EH (cell line): ENCODE results near the gene EVI2A.
"Not testable (repeated sequence)": the region's sequence is repeated elsewhere in the genome, so short reads cannot be mapped to it uniquely, and the experiment has no call there.

Source experiments
- DNase-seq: peaks from one replicate; pipeline ENCODE4 v3.0.0-alpha.2; 2015; ENCODE audit warnings: low read depth

Gene EVI2A

DNA sequence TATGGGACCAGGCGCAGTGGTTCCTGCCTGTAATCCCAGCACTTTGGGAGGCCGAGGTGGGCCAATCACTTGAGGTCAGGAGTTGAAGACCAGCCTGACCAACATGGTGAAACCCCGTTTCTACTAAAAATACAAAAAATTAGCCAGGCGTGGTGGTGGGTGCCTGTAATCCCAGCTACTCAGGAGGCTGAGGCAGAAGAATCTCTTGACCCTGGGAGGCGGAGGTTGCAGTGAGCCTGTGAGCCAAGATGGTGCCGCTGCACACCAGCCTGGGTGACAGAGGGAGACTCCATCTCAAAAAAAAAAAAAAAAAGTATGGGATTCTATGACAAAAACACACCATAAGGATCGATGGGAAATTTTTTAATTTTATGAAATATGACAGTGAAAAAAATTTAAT, 9.2 kb downstream of the EVI2A start:
- DNase-seq = not testable (repeated sequence)

DNA sequence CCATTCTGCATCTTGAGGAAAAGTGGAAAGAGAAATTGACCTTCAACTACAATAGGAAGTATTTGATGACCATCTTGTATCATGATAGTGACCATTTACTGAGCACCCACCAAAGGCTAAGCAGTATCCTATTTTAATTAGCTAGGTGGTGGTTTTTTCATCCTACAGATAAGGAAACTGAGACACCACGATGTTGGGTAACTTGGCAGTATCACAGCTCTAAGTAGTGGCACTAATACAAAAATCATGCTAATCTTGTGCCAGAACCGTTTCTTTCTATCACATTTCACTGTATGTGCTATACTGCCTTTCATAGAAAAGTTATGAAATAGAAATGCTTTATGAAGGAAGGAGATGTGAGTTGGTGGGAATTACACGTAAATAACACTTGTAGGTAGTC, 9.9 kb downstream of the EVI2A start:
- DNase-seq = no peak

DNA sequence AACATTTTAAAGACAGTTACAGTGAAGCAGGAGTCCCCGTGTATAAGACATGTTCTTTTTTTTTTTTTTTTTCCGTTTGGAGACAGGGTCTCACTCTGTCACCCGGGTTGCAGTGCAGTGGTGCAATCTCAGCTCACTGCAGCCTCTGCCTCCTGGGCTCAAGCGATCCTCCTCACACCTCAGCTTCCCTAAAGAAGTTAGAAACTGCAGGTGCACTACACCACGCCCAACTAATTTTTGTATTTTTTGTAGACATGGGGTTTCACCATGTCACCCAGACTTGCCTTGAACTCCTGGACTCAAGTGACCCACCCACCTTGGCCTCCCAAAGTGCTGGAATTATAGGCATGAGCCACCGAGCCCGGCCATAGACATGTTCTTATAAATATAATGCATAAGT, 10.5 kb downstream of the EVI2A start:
- no peak for DNase-seq

DNA sequence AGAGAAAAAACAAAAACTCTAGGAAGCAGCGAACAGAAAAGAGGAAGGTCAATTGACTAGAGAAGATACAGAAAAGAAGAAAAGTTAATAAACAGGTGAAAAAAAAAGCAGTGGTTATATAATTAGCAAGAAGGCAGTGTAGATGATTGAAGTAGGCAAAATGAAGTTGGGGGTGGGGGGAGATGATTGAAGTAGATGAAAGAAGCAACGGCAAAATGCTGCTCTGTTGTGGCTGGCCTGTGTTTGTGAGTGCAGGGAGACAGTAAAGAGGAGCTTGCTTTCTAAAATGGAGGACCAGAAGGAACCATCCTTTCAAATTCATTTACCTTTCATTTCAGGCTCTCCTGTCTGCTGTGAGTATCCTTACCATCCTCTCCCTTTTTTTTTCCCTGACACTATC, 11.2 kb downstream of the EVI2A start:
- no peak for DNase-seq

DNA sequence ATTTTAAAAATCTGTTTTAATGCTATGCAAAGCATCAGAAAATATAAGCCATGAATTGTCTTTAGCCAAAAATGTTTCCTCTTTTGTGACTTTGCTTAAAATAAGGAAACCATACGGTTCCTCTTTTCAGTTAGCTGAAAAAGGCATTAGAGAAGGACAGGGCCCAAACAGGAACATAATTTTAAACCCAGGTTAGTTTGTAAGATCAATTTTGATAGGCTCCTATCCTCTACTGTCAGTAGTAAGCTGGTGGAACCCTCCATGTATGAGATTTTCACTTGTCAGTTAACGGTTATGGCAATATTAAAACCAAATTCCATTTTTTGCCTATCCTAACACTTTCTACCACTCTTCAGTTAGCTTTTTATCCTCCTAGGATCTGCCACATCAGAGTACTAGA, 11.9 kb downstream of the EVI2A start:
- DNase-seq = no peak

DNA sequence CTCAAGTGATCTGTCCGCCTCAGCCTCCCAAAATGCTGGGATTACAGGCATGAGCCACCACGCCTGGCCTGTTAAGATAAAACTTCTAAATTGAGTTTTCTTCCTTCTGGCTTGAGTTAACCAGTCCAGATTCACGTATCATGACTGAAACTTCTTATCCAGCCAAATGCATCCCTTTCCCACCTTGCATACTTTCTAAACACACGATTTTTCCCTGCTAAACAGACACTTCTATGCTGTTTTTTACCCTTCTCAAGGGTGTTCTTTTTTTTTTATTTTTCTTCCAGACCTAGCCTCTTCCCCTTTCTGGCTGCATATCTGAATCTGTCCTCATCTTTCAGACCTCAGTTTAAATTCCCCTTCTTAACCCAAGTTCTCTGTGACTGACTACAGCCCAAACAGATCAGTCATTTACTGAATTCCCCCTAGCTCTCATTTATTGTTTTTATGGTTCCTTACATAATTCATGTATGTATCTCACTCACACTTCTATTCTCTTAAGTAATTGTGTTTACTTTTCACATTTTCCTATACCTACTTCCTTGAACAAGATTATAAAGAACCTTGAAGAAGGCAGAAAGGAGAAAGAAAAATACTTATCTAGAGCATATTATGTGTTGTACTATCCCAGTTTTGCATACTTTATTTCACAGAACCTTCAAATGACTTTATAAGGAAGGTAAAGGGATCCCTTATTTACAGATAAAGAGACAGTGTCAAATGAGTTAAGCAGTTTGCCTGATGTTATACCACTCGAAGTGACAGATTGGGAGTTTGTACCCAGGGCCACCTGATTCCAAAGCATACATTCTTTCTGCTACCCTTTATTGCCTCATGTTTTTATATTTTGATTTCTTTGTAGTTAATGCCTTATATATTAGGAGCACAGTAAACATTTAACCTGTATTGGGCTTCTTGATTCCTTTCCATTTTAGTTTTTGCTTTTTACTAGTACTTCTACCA, 12.8 kb downstream of the EVI2A start:
- no peak for DNase-seq

DNA sequence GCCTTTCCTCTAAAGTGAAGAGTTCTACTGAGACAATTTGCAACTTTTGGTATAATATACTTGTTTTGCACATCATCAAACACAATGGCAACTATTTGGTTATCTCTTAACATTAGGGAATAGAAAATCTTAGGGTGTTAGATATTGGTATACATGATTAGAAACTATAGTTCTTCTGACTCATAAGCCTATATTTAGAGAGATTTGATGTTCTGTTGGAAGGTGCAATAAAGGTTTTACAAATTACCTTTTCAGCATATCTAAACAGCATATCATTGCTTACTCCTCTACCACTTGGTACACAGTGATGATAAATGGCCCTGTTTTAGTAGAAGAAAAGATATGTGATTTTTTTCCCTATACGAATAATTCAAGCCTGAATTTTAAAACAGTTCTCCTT, 13.8 kb downstream of the EVI2A start:
- no peak for DNase-seq

DNA sequence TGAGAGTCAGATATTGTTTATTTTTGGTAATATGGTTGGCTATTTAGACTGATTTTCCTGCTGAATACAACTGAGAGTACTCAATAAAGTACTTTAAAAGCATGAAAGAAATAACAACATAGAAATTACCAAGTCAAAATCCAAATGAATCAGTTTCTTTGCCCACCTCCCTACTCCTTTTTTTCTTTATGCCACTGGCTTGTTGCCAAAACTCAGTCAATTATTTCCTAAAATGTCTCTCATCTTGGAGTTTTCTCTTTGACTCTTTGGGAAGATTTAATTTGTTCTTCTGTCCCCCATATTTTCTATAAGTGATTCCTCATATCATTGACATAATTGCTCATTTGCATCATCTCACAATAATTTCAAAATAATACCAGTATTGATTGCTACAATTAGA, 21.8 kb downstream of the EVI2A start:
- DNase-seq = no peak

DNA sequence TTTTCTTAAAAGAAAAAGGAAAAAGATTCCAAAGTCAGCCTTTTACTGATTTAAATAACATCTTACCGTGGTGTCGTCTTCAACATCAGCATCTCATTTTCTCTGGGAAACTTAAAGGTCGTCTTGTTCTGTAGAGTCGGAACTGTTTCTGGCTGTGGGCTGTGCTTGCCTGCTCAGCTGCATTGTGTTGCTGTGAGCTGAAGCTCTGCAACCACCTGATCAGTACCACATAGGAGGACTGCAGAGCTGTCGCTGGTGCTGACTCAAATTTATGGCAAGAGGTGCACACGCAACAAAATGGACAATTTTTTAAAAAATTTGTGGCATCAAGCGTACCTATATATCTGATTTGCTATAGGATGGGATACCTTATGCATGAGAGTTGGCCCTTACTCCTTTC, 24.3 kb downstream of the EVI2A start, which contains the start of gene OMG:
OMG (minus strand) TSS at position 150 of the 400 bp plus-strand sequence. CDS start 908 bp downstream, outside the sequence.
- no peak for DNase-seq

DNA sequence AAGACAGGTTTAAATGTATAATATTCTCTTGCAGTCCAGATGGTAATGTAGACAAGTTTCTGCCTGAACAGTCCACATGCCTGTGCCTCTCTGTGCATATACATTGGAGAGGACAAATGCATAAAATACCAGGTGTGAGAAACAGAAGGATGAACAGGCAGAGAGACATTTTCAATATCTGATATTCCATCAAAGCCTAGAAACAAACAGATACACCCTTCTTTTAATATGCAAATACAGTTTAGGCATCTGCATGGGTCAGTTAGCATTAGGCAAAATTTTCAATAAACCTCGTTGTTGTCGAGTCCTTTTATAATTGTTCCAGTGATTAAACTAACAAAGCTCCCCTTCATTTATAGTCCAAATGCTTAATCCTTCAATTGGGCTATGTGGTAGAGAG, 25.3 kb downstream of the EVI2A start:
- DNase-seq = no peak

DNA sequence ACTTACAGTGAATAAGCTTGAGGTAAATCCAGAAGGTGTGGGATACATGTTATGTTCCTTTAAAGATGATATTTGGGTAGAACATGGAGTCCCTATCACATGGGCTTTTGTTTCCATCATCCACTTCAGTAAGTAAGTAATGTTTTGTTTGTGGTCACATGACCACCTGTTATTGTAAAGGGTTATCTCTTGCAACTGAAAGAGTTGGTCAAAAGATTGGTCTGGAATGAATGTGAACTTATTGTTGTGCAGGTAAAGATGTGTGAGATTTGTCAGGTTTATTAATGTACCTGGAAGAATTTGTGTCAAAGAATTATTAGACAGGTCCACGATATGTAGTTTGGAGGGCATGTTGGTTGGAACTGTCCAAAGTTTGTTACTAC, 25.9 kb downstream of the EVI2A start:
- DNase-seq = no peak

DNA sequence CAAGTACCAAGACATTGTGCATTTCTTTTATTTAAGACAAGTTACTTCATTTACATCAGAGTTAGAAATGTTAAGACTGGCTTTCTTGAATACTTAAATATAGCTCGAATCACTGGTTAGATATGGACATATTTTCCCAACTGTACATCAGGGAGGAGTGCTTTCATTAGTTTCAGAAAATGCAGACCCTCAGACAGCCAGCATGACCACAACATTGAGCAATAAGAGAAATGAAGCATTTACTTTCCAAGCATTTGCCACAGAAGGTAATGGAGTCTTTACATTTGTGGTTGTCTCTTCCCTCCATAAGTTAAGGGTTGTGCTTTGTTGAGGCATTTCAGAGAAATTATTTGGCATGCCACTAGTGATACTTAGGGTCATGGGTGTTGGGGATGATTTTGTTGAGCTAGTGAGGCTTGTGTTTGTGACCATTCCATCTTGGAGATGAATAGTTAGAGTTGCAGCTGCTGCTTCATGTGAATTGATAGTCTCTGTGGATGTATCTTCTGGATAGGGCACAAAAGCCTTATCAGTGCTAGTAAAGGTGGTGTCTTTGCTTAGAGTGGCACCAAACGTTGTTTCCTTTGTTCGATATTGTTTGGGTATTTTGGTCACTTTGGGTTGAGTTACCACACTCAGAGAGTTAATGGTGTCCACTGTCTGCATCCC, 26.5 kb downstream of the EVI2A start:
- no peak for DNase-seq

DNA sequence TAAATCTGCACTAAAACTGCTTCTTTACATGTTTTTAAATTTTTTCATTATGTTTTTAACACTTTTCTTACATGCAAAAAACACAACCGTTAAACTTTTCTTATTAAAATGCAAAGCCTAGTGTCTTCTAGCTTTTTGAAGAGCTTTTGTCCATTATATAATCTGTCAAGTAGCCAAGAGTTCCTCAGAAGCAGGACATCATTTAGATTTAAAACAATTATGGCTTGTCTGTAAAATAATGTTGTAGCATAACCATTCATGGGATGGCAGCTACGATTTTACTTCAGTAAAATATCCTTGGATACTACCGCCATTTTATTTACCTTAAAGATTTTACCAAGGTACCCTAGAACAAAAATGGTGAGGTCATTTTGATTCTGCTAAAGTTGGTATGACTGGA, 27.2 kb downstream of the EVI2A start:
- no peak for DNase-seq

DNA sequence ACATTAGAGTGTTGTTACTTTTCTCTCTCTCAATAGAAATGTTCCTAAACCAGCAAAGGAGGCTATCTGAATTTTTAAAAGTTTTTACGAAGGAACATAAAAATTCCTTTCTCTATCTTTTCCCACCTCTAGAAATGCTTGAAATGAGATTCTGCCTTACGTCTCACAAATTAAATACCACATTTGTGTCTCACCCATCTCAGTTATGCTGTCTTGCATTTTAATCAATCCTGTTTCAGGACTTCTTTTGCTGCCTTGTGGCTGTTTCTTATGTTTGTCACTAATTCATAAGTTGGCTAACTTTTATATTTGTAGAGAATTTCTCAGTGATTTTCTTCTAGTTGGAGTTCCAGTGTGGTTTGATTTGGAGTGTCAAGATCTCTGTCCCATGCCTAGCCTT, 27.8 kb downstream of the EVI2A start:
- peak; percentile 63 for DNase-seq

DNA sequence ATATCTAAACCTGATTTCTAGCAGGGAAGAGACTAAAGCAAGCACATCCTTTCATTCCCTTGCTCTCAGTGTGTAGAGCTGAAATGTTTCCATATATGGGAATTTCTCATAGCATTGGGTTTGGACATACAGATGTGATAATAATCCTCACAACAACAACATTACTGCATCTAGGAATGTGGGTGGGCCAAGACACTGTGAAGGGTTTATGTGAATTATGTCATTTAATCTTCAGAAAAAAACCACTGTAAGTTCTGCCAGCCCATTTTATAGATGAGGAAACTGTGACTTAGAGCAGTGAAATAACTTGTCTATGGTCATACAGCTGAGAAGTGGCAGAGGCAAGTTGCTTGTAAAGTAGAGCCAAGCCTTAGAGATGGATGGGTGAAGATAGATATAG, 29.6 kb downstream of the EVI2A start:
- DNase-seq = peak; percentile 73

DNA sequence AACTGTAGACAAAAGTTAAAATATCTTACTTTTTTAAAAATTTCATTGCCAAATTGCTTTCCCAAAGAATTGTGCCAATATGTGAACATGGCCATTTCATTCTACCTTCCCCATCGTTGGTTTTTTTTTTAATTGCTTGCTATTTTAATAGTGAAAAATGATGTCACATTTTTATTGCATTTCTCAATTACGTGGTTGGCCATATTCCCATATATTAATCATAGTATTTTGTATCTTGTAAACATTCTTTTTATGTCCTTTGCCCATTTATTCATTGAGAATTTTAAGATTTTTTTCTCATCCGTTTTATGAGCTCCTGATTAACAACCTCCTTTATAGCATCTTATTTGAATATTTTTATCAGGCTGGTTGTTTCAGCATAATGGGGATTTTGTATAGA, 31.6 kb downstream of the EVI2A start:
- peak; percentile 50 for DNase-seq

DNA sequence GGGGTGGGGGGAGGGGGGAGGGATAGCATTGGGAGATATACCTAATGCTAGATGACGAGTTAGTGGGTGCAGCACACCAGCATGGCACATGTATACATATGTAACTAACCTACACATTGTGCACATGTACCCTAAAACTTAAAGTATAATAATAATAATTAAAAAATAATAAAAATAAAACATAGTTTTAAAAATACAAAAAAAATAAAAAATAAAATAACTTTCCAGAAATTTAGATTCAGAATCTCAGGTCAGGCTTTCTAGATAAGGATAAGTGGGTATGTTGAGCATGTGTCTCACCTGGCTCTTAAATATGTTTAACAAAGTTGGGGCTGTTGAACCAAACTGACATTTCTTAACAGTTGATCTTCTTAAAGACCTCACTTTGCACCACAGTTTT, 33.5 kb downstream of the EVI2A start:
- not testable (repeated sequence) for DNase-seq

DNA sequence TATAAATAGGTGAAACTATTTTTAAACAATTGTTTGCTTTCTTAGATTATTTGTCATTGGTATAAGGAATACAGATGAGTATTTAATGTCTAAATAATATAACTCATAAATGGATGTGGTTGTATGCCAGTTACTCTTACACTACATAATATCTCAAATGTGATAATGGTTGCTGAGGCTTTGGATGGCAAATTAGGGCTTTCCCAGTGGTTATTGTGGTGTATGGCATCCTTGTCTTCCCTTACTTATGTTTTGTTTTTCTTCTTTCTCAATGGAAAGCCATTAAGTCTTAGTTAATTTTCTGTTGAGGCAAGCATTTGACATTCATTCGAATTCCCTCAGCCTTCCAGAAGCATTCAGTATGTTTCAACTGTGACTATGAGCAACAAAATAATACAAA, 34.8 kb downstream of the EVI2A start:
- no peak for DNase-seq

DNA sequence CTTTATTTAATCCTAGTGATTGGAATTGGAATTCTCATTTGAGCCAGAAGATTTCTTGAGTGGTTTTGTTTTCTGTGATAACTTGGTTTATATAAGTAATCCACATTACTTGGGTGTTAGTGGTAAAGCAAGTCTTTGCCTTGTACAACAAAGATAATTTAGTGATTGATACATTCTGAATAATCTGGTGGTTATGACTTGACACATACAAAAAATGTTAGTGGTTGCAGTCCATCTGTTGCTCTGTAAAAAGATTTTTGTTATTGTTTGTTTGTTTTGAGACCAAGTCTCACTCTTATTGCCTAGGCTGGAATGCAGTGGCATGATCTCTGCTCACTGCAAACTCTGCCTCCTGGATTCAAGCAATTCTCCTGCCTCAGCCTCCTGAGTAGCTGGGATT, 37.6 kb downstream of the EVI2A start:
- no peak for DNase-seq

DNA sequence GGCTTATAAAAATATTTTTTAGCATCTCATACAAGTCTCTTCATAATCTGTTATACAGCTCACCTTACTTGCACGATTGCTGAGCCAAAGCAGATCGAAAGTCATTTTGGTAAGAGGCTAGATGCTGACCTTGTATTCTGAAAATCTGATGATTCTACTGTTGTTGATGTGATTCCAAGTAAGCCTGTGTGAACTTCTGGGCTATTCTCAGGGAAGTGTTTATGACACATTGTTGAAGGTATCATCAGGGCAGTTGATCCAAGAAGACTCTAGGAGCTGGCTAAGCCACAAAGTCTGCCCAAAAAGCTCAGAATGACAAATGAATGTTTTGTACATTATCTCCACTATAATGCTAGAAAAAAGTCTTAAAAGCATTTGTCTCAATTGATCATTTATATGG, 40.4 kb downstream of the EVI2A start:
- no peak for DNase-seq

DNA sequence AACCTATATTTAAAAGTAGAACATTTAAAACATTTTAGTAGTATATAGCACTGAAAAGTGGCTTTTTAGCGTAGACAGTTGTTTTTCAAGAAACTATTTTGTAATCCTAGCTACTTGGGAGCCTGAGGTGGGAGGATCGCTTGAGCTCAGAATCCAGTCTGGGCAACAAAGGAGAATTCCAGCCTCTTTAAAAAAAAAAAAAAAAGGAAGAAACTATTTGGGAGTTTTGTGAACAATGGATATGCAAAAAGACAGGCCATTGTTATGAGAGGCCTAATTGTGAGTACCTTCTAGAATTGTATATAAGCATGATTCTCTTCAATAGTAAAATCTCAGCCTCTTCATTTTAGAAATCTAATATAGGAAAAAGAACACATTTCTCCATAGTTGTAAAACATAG, 42.0 kb downstream of the EVI2A start:
- DNase-seq = no peak

DNA sequence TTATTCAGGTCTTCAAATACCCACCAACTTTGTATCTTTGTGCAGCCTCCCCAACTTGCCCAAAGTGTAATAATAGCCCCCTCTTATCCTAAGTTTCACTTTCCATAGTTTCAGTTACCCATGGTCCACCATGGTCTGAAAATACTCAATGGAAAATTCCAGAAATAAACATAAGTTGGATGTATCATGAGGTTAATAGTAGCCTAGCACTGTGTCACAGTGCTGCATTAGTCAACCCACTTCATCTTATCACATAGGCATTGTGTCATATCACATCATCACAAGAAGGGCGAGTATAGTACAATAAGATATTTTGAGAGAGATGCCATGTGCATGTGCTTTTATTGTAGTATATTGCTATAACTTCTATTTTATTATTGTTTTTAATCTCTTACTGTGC, 46.3 kb downstream of the EVI2A start:
- DNase-seq = no peak

DNA sequence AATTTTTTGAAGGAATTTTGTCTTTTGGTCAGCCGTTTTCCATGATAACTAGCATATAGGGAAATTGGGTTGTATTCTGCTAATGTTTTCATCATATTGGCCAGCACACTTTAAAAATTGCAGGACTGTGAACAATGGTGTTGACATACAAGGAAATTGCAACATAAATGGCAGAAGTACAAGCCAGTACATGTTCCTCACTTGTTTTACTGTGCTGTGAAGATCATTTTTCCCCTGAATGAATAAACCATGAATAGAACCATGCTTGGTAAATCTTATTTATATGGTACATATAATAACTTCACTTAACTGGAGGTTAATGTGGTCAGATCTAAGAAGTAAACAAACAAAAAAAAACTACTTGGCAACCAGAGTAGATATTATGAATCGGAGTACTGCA, 47.2 kb downstream of the EVI2A start:
- DNase-seq = peak; percentile 52

DNA sequence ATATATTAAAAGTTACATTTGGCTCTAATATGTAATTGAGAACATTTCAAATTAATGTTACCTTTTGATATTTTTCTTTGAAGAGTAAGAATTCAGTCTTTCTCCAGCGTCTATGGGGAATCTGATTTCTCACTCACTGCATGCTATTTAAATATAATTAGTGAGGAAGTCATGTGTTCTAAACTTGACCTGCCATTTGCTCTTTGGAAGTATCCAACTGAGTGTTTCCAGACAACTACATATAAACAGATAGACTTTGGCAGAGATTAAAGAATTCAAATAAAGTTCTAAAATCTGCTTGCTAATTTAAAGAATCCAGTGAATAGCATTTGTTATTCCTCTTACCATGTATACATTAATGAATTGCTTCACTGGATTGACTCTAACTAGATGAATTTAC, 47.9 kb downstream of the EVI2A start:
- DNase-seq = no peak
